ENCODE data around the gene TAS2R4. TPM values are rescaled to one million over a fixed set of nuclear protein-coding genes. Genes with fewer than 3 reads are reported as not detected.
A peak's percentile ranks its signal among the peaks of the same experiment; 100 is the strongest.
"Not testable (repeated sequence)": the region's sequence is repeated elsewhere in the genome, so short reads cannot be mapped to it uniquely, and the experiment has no call there.

Gene TAS2R4
- total RNA-seq, 4 donors from 2014 or later: 1.5 to 7.3 (median 4.5) TPM

- H3K4me3 ChIP-seq: no peak overlapping the region
- H3K27me3 ChIP-seq: no peaks in the 10 kb centered on the region
- H3K9me3 ChIP-seq: no peaks in the 10 kb centered on the region
- TF ChIP-seq CTCF (IDR thresholded peaks at IDR 0.05) (peak; percentile 32 to 64 (median 41)), EP300 (IDR thresholded peaks at IDR 0.05) (no peak)
- H3K36me3 ChIP-seq: peaks cover 0 to 28% (median 0%) of the 10 kb centered on the region in 3 donors
- H3K27ac ChIP-seq: no peak overlapping the region
- 74 to 75% methylated on average over 13 of the region's 13 CpGs for WGBS, 2 donors
- DNase-seq (ENCODE audit: low spot score in 2 of 2): no peak
- no peaks in the 10 kb centered on the region for H3K4me1 ChIP-seq
Observed at GRCh38 chr7:141785706-141786552, 9.5 kb downstream of the TAS2R4 start.

GRCh38 chr7:141788296-141788695 is 11.8 kb downstream of the TAS2R4 start:
- peaks cover 0 to 31% (median 0%) of the 10 kb centered on the region in 3 donors for H3K36me3 ChIP-seq
- no peaks in the 10 kb centered on the region for H3K4me1 ChIP-seq
- DNase-seq (ENCODE audit: low spot score in 2 of 2): no peak
- TF ChIP-seq POLR2A (IDR thresholded peaks at IDR 0.05): no peak
- no peak for TF ChIP-seq CTCF (IDR thresholded peaks at IDR 0.05)
- no peak for TF ChIP-seq EP300 (IDR thresholded peaks at IDR 0.05)
- H3K27ac ChIP-seq: no peak overlapping the region
- WGBS, 2 donors: 83 to 86% methylated on average over 2 of the region's 2 CpGs
- H3K4me3 ChIP-seq: no peak overlapping the region
- no peaks in the 10 kb centered on the region for H3K27me3 ChIP-seq
- H3K9me3 ChIP-seq: no peaks in the 10 kb centered on the region

- Histone ChIP-seq H3K9me3 (no peaks in the 10 kb centered on the region), H3K27ac (no peak within 1 kb of the TSS), H3K27me3 (no peaks in the 10 kb centered on the region), H3K4me1 (no peaks in the 10 kb centered on the region), H3K36me3 (peaks cover 0 to 34% (median 0%) of the 10 kb centered on the region in 3 donors), H3K4me3 (no peak within 1 kb of the TSS)
- 78 to 86% methylated on average over 5 of the region's 5 CpGs for WGBS, 2 donors
- TF ChIP-seq POLR2A (IDR thresholded peaks at IDR 0.05): no peak
- TF ChIP-seq EP300 (IDR thresholded peaks at IDR 0.05): no peak
- no peak for TF ChIP-seq CTCF (IDR thresholded peaks at IDR 0.05)
- DNase-seq (ENCODE audit: low spot score in 2 of 2): no peak
Observed at GRCh38 chr7:141789917-141790316, 13.4 kb downstream of the TAS2R4 start, which contains the start of gene TAS2R5. TAS2R5 (plus strand) TSS chr7:141790217; CDS start chr7:141790362, 145 bp downstream.

- no peak for TF ChIP-seq CTCF (IDR thresholded peaks at IDR 0.05)
- no peak for TF ChIP-seq POLR2A (IDR thresholded peaks at IDR 0.05)
- no peak for TF ChIP-seq EP300 (IDR thresholded peaks at IDR 0.05)
- Histone ChIP-seq H3K4me1 (no peaks in the 10 kb centered on the region), H3K27ac (no peak overlapping the region), H3K36me3 (peaks cover 0 to 34% (median 0%) of the 10 kb centered on the region in 3 donors), H3K27me3 (no peaks in the 10 kb centered on the region), H3K4me3 (no peak overlapping the region), H3K9me3 (no peaks in the 10 kb centered on the region)
- WGBS, 2 donors: 40 to 66% methylated on average over 2 of the region's 2 CpGs
- no peak for DNase-seq (ENCODE audit: low spot score in 2 of 2)
Observed at GRCh38 chr7:141792526-141792925, 16.1 kb downstream of the TAS2R4 start.

GRCh38 chr7:141820067-141820466 is 43.6 kb downstream of the TAS2R4 start:
- TF ChIP-seq POLR2A (IDR thresholded peaks at IDR 0.05): no peak
- TF ChIP-seq EP300 (IDR thresholded peaks at IDR 0.05): no peak
- no peak for TF ChIP-seq CTCF (IDR thresholded peaks at IDR 0.05)
- H3K4me3 ChIP-seq: no peak overlapping the region
- peaks cover 0 to 72% (median 22%) of the 10 kb centered on the region in 4 donors for H3K9me3 ChIP-seq
- H3K36me3 ChIP-seq: peaks cover 0 to 40% (median 0%) of the 10 kb centered on the region in 3 donors
- no peak overlapping the region for H3K27ac ChIP-seq
- no peaks in the 10 kb centered on the region for H3K27me3 ChIP-seq
- 93 to 94% methylated on average over 1 of the region's 1 CpG for WGBS, 2 donors
- DNase-seq (ENCODE audit: low spot score in 2 of 2): no peak
- H3K4me1 ChIP-seq: no peaks in the 10 kb centered on the region

GRCh38 chr7:141822432-141822831 is 46.0 kb downstream of the TAS2R4 start:
- H3K9me3 ChIP-seq: peaks cover 0 to 78% (median 24%) of the 10 kb centered on the region in 4 donors
- not testable (repeated sequence) for H3K27me3 ChIP-seq; H3K4me1 ChIP-seq; H3K4me3 ChIP-seq; DNase-seq (ENCODE audit: low spot score in 2 of 2); H3K27ac ChIP-seq
- H3K36me3 ChIP-seq: peaks cover 0 to 38% (median 0%) of the 10 kb centered on the region in 3 donors

Measured in tibial nerve (tissue), 4 donors.